Glutamatergic neuron (in vitro differentiated cells): ENCODE results near the gene SLC25A51. TPM values are rescaled to one million over a fixed set of nuclear protein-coding genes. Genes with fewer than 3 reads are reported as not detected.

Experiments
- DNase-seq: peaks from one replicate; pipeline ENCODE4 v3.0.0; 2022
- H3K27ac Mint-ChIP-seq: one replicate; pipeline ENCODE4 v1.8.0; 2020; ENCODE audit warnings: mild to moderate bottlenecking, mixed read lengths, inconsistent platforms; ENCODE audit not compliant: unreplicated experiment
- H3K27me3 Mint-ChIP-seq: one replicate; pipeline ENCODE4 v1.8.0; 2020; ENCODE audit warnings: mild to moderate bottlenecking, moderate library complexity, mixed read lengths, inconsistent platforms; ENCODE audit not compliant: unreplicated experiment
- H3K36me3 Mint-ChIP-seq: one replicate; pipeline ENCODE4 v1.8.0; 2020; ENCODE audit warnings: mild to moderate bottlenecking, mixed read lengths, inconsistent platforms; ENCODE audit not compliant: unreplicated experiment
- H3K4me1 Mint-ChIP-seq: one replicate; pipeline ENCODE4 v1.8.0; 2020; ENCODE audit warnings: mild to moderate bottlenecking, low read depth, mixed read lengths, inconsistent platforms; ENCODE audit not compliant: unreplicated experiment
- H3K4me3 Mint-ChIP-seq: one replicate; pipeline ENCODE4 v1.8.0; 2020; ENCODE audit warnings: mild to moderate bottlenecking, mixed read lengths, inconsistent platforms; ENCODE audit not compliant: unreplicated experiment
- H3K9me3 Mint-ChIP-seq: one replicate; pipeline ENCODE4 v1.8.0; 2020; ENCODE audit warnings: mild to moderate bottlenecking, moderate library complexity, mixed read lengths, inconsistent platforms; ENCODE audit not compliant: unreplicated experiment
- CTCF ChIP-seq: fragments of 200-600 bp; sonication (generic); IDR thresholded peaks from one replicate; pipeline ENCODE4 v1.5.0; 2021; ENCODE audit not compliant: partially characterized antibody, unreplicated experiment
- total RNA-seq: library from RNA; stranded (reverse); fragmentation: NEBNext Ultra II Directional; extraction: Animal tissue kit (Norgen Biotek cat#: 25700); gene quantifications from one replicate; pipeline ENCODE4 v1.2.1, GENCODE V29; 2021; ENCODE audit not compliant: unreplicated experiment

SLC25A51 gene
- total RNA-seq, 1 donor from 2014 or later, result 48.6 TPM

- Mint-ChIP-seq H3K27me3 (no peaks in the 10 kb centered on the region), H3K27ac (no peak overlapping the region), H3K4me1 (no peaks in the 10 kb centered on the region), H3K4me3 (no peak overlapping the region), H3K36me3 (peaks cover 12% of the 10 kb centered on the region), H3K9me3 (peaks cover 1% of the 10 kb centered on the region)
- TF ChIP-seq CTCF, result no peak
- DNase-seq, result no peak
Measured at GRCh38 chr9:37873955-37874354, 30.0 kb downstream of the SLC25A51 start.

- no peak for DNase-seq
- no peak overlapping the region for H3K4me3 Mint-ChIP-seq
- H3K36me3 Mint-ChIP-seq, result no peaks in the 10 kb centered on the region
- peaks cover 1% of the 10 kb centered on the region for H3K9me3 Mint-ChIP-seq
- no peak for TF ChIP-seq CTCF
- no peaks in the 10 kb centered on the region for H3K27me3 Mint-ChIP-seq
- H3K4me1 Mint-ChIP-seq, result no peaks in the 10 kb centered on the region
- H3K27ac Mint-ChIP-seq, result no peak overlapping the region
Measured at GRCh38 chr9:37870799-37871176, 33.1 kb downstream of the SLC25A51 start.

GRCh38 chr9:37870081-37870798 is 33.7 kb downstream of the SLC25A51 start:
- Mint-ChIP-seq H3K9me3 (peaks cover 1% of the 10 kb centered on the region), H3K4me1 (no peaks in the 10 kb centered on the region), H3K27ac (no peak overlapping the region), H3K27me3 (no peaks in the 10 kb centered on the region), H3K36me3 (no peaks in the 10 kb centered on the region), H3K4me3 (no peak overlapping the region)
- no peak for DNase-seq
- TF ChIP-seq CTCF, result no peak

- H3K36me3 Mint-ChIP-seq, result no peaks in the 10 kb centered on the region
- H3K27ac Mint-ChIP-seq, result no peak overlapping the region
- H3K4me1 Mint-ChIP-seq, result no peaks in the 10 kb centered on the region
- DNase-seq, result no peak
- peaks cover 1% of the 10 kb centered on the region for H3K9me3 Mint-ChIP-seq
- peaks cover 2% of the 10 kb centered on the region for H3K27me3 Mint-ChIP-seq
- TF ChIP-seq CTCF, result no peak
- no peak overlapping the region for H3K4me3 Mint-ChIP-seq
Measured at GRCh38 chr9:37862530-37862929, 41.4 kb downstream of the SLC25A51 start.

- peaks cover 1% of the 10 kb centered on the region for H3K9me3 Mint-ChIP-seq
- no peaks in the 10 kb centered on the region for H3K4me1 Mint-ChIP-seq
- no peak for DNase-seq
- TF ChIP-seq CTCF, result no peak
- H3K27ac Mint-ChIP-seq, result no peak overlapping the region
- no peak overlapping the region for H3K4me3 Mint-ChIP-seq
- peaks cover 2% of the 10 kb centered on the region for H3K27me3 Mint-ChIP-seq
- H3K36me3 Mint-ChIP-seq, result no peaks in the 10 kb centered on the region
Measured at GRCh38 chr9:37859043-37859442, 44.9 kb downstream of the SLC25A51 start.
